Measurements from ENCODE around the gene AMHR2. TPM values are rescaled to one million over a fixed set of nuclear protein-coding genes. Genes with fewer than 3 reads are reported as not detected.
"Not testable (repeated sequence)": the region's sequence is repeated elsewhere in the genome, so short reads cannot be mapped to it uniquely, and the experiment has no call there.

The AMHR2 gene
- total RNA-seq, 4 donors from 2014 or later, result 0.23 TPM; not detected in 3

GRCh38 chr12:53443955-53444354 lies 20.3 kb downstream of the AMHR2 start:
- Histone ChIP-seq H3K9me3 (no peaks in the 10 kb centered on the region), H3K36me3 (peaks cover 43% of the 10 kb centered on the region), H3K27ac (no peak overlapping the region), H3K27me3 (no peaks in the 10 kb centered on the region), H3K4me1 (peaks cover 37% of the 10 kb centered on the region), H3K4me3 (no peak overlapping the region)
- TF ChIP-seq POLR2A (IDR thresholded peaks at IDR 0.05) (no peak), POLR2AphosphoS5 (IDR thresholded peaks at IDR 0.05) (no peak), EP300 (IDR thresholded peaks at IDR 0.05) (no peak)
- TF ChIP-seq, protein P1, sequence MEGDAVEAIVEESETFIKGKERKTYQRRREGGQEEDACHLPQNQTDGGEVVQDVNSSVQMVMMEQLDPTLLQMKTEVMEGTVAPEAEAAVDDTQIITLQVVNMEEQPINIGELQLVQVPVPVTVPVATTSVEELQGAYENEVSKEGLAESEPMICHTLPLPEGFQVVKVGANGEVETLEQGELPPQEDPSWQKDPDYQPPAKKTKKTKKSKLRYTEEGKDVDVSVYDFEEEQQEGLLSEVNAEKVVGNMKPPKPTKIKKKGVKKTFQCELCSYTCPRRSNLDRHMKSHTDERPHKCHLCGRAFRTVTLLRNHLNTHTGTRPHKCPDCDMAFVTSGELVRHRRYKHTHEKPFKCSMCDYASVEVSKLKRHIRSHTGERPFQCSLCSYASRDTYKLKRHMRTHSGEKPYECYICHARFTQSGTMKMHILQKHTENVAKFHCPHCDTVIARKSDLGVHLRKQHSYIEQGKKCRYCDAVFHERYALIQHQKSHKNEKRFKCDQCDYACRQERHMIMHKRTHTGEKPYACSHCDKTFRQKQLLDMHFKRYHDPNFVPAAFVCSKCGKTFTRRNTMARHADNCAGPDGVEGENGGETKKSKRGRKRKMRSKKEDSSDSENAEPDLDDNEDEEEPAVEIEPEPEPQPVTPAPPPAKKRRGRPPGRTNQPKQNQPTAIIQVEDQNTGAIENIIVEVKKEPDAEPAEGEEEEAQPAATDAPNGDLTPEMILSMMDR (IDR thresholded peaks at IDR 0.05), result no peak
- 90% methylated on average over 4 of the region's 4 CpGs for WGBS
- DNase-seq (ENCODE audit: low spot score in 2 of 2), result no peak

- WGBS, result 91% methylated on average over 11 of the region's 11 CpGs
- not testable (repeated sequence) for H3K27me3 ChIP-seq; H3K9me3 ChIP-seq; H3K4me3 ChIP-seq; DNase-seq (ENCODE audit: low spot score in 2 of 2); H3K27ac ChIP-seq
- peaks cover 43% of the 10 kb centered on the region for H3K36me3 ChIP-seq
- H3K4me1 ChIP-seq, result peaks cover 37% of the 10 kb centered on the region
These were observed 21.1 kb downstream of the AMHR2 start for GRCh38 chr12:53444593-53445325.

GRCh38 chr12:53450936-53451335 lies 27.3 kb downstream of the AMHR2 start:
- H3K4me1 ChIP-seq, result peaks cover 21% of the 10 kb centered on the region
- peaks cover 36% of the 10 kb centered on the region for H3K36me3 ChIP-seq
- H3K9me3 ChIP-seq, result no peaks in the 10 kb centered on the region
- no peak overlapping the region for H3K27ac ChIP-seq
- 90% methylated on average over 7 of the region's 7 CpGs for WGBS
- no peak for DNase-seq (ENCODE audit: low spot score in 2 of 2)
- no peak for TF ChIP-seq POLR2AphosphoS5 (IDR thresholded peaks at IDR 0.05)
- no peaks in the 10 kb centered on the region for H3K27me3 ChIP-seq
- no peak overlapping the region for H3K4me3 ChIP-seq

DNA sequence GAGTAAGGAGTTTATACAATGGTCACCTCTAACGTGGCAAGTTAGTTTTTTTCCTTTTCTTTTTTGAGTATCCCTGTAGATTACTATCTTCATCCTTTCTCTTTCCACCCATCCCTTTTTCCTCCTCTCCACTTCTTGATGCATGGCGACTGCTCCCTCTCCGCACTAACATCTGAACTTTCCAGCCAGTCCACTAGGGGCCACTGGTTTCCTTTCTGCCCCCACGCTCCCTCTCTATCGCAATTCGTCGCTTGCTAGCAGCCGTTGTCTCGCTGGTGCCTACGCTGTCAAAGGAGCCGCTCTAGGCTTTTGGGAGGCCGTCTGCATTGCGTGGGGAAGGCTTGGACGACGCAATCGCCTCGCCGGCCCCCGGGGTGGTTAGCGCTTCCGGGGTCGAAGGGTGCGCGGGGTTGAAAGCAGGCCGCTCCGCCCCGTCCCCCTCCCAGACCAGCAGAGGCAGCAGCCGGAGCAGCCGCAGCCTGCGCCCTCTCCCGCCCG lies 28.1 kb downstream of the AMHR2 start, which contains the start of gene PCBP2:
TSS of gene PCBP2 (plus strand) at position 442 of the 498 bp plus-strand sequence. CDS start 2,699 bp downstream, outside the sequence.
- Histone ChIP-seq H3K4me1 (peaks cover 21% of the 10 kb centered on the region), H3K9me3 (no peaks in the 10 kb centered on the region), H3K27me3 (no peaks in the 10 kb centered on the region), H3K4me3 (peak within 1 kb of the TSS; percentile 59), H3K36me3 (peaks cover 42% of the 10 kb centered on the region), H3K27ac (peak within 1 kb of the TSS; percentile 94)
- TF ChIP-seq POLR2A (IDR thresholded peaks at IDR 0.05) (peak in 1 of 2 donors; percentile 62), EP300 (IDR thresholded peaks at IDR 0.05) (no peak), POLR2AphosphoS5 (IDR thresholded peaks at IDR 0.05) (peak; percentile 85 to 99 (median 98))
- TF ChIP-seq, protein P1 (IDR thresholded peaks at IDR 0.05), result peak; percentile 89 to 90
- under 1% methylated on average over 20 of the region's 32 CpGs for WGBS
- peak; percentile 98 to 99 for DNase-seq (ENCODE audit: low spot score in 2 of 2)

DNA sequence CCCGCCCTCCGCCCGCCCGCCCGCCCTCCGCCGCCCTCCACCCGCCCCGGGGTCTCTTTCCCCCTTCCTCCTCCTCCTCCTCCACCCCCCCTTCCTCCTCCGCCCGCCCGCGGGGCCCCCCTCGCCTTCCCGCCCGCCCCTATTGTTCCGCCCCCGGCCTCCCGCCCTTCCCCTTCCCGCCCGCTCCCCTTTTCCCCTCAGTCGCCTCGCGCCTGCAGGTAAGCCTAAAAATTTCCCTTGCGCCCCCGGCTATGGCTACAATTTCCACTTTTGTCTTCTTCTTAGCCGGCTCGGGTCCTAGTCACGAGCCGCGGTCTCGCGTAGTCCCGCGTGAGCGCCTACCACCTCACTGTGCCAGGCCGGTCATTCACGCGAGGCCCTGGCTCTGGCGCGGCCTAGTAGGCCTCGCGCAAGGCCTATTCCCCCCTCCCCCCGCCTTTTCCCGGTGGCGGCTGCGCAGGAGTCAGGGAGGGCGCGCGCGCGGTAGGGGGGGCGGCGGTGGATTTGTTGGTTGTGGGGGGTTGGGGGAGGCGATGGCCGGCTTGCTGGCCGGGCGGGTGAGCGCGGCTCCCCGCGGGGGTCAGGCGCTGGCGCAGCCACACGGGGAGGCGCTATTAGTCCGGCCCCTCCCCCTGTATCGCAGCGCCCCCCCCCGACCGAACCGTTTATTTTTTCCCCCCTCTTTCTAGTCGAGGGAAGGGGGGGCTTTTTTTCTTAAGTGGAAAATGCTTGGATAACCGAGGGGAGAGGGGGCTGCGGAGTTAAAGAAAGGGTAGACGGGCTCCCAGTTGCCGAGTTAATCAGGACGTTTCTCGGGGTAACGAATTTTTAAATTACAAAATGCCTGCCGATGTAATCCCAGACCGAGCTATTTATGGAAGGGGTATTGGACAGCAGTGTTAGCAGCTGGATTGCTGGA lies 28.8 kb downstream of the AMHR2 start:
- peaks cover 42% of the 10 kb centered on the region for H3K36me3 ChIP-seq

More for the DNA sequence above, 28.8 kb downstream of the AMHR2 start:
- TF ChIP-seq EP300 (IDR thresholded peaks at IDR 0.05) (no peak), POLR2AphosphoS5 (IDR thresholded peaks at IDR 0.05) (peak in 2 of 3 donors; percentile 89 to 95)
- TF ChIP-seq, protein P1 (IDR thresholded peaks at IDR 0.05), result peak in 1 of 2 donors; percentile 46
- Histone ChIP-seq H3K27ac (peak overlapping the region; percentile 94), H3K9me3 (no peaks in the 10 kb centered on the region), H3K4me3 (peak overlapping the region; percentile 59), H3K27me3 (no peaks in the 10 kb centered on the region), H3K4me1 (peaks cover 21% of the 10 kb centered on the region)
- 1% methylated on average over 49 of the region's 82 CpGs for WGBS
- peak; percentile 89 to 93 for DNase-seq (ENCODE audit: low spot score in 2 of 2)

All from suprapubic skin (tissue), 4 donors.